HEK293 (cell line): Measurements from ENCODE around the gene AURKA.
A peak's percentile ranks its signal among the peaks of the same experiment; 100 is the strongest.

Experiments used
- GLI2 ChIP-seq: fragments of 450-650 bp; formaldehyde crosslinking; IDR thresholded peaks from 2 replicates; pipeline ENCODE4; 2017; ENCODE audit warnings: missing biosample characterization, missing genetic modification characterization, low read depth, borderline replicate concordance
- HOXD13 ChIP-seq: sonication (generic); formaldehyde crosslinking; IDR thresholded peaks from 2 replicates; pipeline ENCODE4 v1.8.0; 2022; ENCODE audit warnings: missing genetic modification reagents, borderline replicate concordance
- KLF1 ChIP-seq: fragments of 450-650 bp; formaldehyde crosslinking; IDR thresholded peaks from 2 replicates; pipeline ENCODE4 v1.5.1; 2016; ENCODE audit warnings: missing biosample characterization, missing genetic modification characterization
- OVOL3 ChIP-seq: fragments of 450-650 bp; formaldehyde crosslinking; IDR thresholded peaks from 2 replicates; pipeline ENCODE4 v1.5.1; 2016; ENCODE audit warnings: missing biosample characterization, missing genetic modification characterization
- SCRT1 ChIP-seq: fragments of 450-650 bp; formaldehyde crosslinking; IDR thresholded peaks from 2 replicates; pipeline ENCODE4 v1.5.1; 2016; ENCODE audit warnings: missing biosample characterization, missing genetic modification characterization, borderline replicate concordance
- SCRT2 ChIP-seq: fragments of 450-650 bp; formaldehyde crosslinking; IDR thresholded peaks from 2 replicates; pipeline ENCODE4 v1.5.1; 2016; ENCODE audit warnings: missing biosample characterization, missing genetic modification characterization
- ZBTB10 ChIP-seq: fragments of 450-650 bp; formaldehyde crosslinking; IDR thresholded peaks from 2 replicates; pipeline ENCODE4 v1.5.1; 2016; ENCODE audit warnings: missing biosample characterization, missing genetic modification characterization
- ZBTB44 ChIP-seq: fragments of 450-650 bp; IDR thresholded peaks from 2 replicates; pipeline ENCODE4 v1.5.1; 2018; ENCODE audit warnings: missing biosample characterization, mild to moderate bottlenecking, missing genetic modification characterization
- ZEB2 ChIP-seq: fragments of 450-650 bp; formaldehyde crosslinking; IDR thresholded peaks from 2 replicates; pipeline ENCODE4 v1.5.1; 2016; ENCODE audit warnings: missing biosample characterization, missing genetic modification characterization
- ZFHX2 ChIP-seq: fragments of 450-650 bp; formaldehyde crosslinking; conservative IDR thresholded peaks from 2 replicates; pipeline ENCODE4 v1.5.1; 2016; ENCODE audit warnings: missing biosample characterization, missing genetic modification characterization
- ZFP69B ChIP-seq: fragments of 450-650 bp; formaldehyde crosslinking; IDR thresholded peaks from 2 replicates; pipeline ENCODE4 v1.5.1; 2016; ENCODE audit warnings: missing biosample characterization, missing genetic modification characterization
- ZNF202 ChIP-seq: fragments of 450-650 bp; formaldehyde crosslinking; IDR thresholded peaks from 2 replicates; pipeline ENCODE4 v1.5.1; 2016; ENCODE audit warnings: missing biosample characterization, missing genetic modification characterization, borderline replicate concordance
- ZNF48 ChIP-seq: fragments of 450-650 bp; formaldehyde crosslinking; IDR thresholded peaks from 2 replicates; pipeline ENCODE4 v1.5.1; 2016; ENCODE audit warnings: missing biosample characterization, missing genetic modification characterization
- ZNF488 ChIP-seq: fragments of 450-650 bp; formaldehyde crosslinking; IDR thresholded peaks from 2 replicates; pipeline ENCODE4 v1.5.1; 2016; ENCODE audit warnings: missing biosample characterization, missing genetic modification characterization
- ZNF518A ChIP-seq: fragments of 450-650 bp; formaldehyde crosslinking; conservative IDR thresholded peaks from 2 replicates; pipeline ENCODE4 v1.5.1; 2016; ENCODE audit warnings: low read depth, missing biosample characterization, missing genetic modification characterization
- ZNF544 ChIP-seq: fragments of 450-650 bp; formaldehyde crosslinking; IDR thresholded peaks from 2 replicates; pipeline ENCODE4 v1.5.0; 2017; ENCODE audit warnings: missing biosample characterization, missing genetic modification characterization
- ZNF621 ChIP-seq: fragments of 450-650 bp; formaldehyde crosslinking; IDR thresholded peaks from 2 replicates; pipeline ENCODE4 v1.5.1; 2017; ENCODE audit warnings: missing biosample characterization, missing genetic modification characterization
- ZNF645 ChIP-seq: fragments of 450-650 bp; formaldehyde crosslinking; IDR thresholded peaks from 2 replicates; pipeline ENCODE4; 2016; ENCODE audit warnings: missing biosample characterization, missing genetic modification characterization
- ZNF707 ChIP-seq: fragments of 450-650 bp; formaldehyde crosslinking; IDR thresholded peaks from 2 replicates; pipeline ENCODE4 v1.5.1; 2016; ENCODE audit warnings: missing biosample characterization, missing genetic modification characterization
- ZSCAN18 ChIP-seq: fragments of 450-650 bp; formaldehyde crosslinking; IDR thresholded peaks from 2 replicates; pipeline ENCODE4 v1.5.1; 2016; ENCODE audit warnings: missing biosample characterization, missing genetic modification characterization
- TF ChIP-seq, protein P1 (sequence below): sonication (generic); formaldehyde crosslinking; IDR thresholded peaks from 2 replicates; pipeline ENCODE4 v1.8.1; 2022; ENCODE audit warnings: mild to moderate bottlenecking, moderate library complexity, missing genetic modification reagents

AURKA gene

DNA sequence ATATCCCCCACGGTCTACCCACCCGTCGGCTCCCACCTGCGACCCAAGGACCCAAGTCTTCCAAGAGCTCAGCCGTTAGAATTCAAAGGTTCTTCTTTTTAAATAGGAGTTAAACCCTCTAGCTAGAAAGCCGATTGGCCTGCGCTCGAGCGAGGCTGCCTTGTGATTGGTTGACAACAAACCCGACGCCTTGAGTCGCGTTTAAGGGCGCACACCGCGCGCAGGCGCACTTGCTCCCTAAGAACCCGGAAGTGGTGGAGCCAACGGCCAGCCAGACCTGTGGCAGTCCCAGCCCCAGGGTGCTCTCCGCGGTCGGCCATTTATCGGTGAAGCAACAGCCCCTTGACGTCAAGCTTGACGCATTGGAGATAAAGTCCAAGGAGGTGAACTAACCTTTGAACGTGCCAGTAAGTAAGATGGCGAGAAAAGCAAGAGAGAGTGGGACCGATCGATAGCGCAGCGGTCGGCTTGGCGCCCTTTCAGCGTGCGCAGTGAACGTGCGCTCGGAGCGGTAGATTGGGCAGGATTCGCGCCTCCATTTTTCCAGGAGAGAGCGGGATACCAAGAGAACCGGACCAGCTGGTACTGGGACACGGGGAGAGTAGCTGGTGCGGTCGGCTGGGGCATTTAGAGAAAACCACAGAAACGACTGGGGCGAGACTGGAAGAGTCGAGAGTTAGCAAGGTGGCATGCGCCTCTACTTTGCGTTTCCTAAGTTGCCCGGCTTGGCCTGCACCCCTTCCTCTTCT, at the start of gene AURKA, which contains the start of gene CSTF1 (continued):
- TF ChIP-seq ZSCAN18 (tag by site-specific recombination) (no peak), GLI2 (tag by site-specific recombination) (no peak), KLF1 (tag by site-specific recombination) (no peak), ZNF645 (tag by site-specific recombination) (no peak), ZNF48 (tag by site-specific recombination) (no peak), ZNF621 (tag by site-specific recombination) (no peak), ZNF488 (tag by site-specific recombination) (no peak), HOXD13 (CRISPR knock-in tag) (peak; percentile 87), ZFHX2 (tag by site-specific recombination) (no peak), ZNF518A (tag by site-specific recombination) (peak; percentile 80), SCRT1 (tag by site-specific recombination) (peak; percentile 99), ZNF707 (tag by site-specific recombination) (no peak), ZBTB44 (tag by site-specific recombination) (no peak), OVOL3 (tag by site-specific recombination) (no peak), SCRT2 (tag by site-specific recombination) (peak; percentile 100), ZNF202 (no peak), ZNF544 (tag by site-specific recombination) (no peak), ZFP69B (tag by site-specific recombination) (peak; percentile 55; the same call in 1 of the 2 replicates), ZBTB10 (tag by site-specific recombination) (peak; percentile 69), ZEB2 (tag by site-specific recombination) (peak; percentile 87)
- TF ChIP-seq, protein P1, sequence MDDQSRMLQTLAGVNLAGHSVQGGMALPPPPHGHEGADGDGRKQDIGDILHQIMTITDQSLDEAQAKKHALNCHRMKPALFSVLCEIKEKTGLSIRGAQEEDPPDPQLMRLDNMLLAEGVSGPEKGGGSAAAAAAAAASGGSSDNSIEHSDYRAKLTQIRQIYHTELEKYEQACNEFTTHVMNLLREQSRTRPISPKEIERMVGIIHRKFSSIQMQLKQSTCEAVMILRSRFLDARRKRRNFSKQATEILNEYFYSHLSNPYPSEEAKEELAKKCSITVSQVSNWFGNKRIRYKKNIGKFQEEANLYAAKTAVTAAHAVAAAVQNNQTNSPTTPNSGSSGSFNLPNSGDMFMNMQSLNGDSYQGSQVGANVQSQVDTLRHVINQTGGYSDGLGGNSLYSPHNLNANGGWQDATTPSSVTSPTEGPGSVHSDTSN = peak; percentile 88; the same call in 1 of the 2 replicates
